Liver (tissue), 9 donors: ENCODE results near the gene TMPRSS3. TPM values are rescaled to one million over a fixed set of nuclear protein-coding genes. Genes with fewer than 3 reads are reported as not detected.

Experiments
- DNase-seq: peaks from one replicate; pipeline ENCODE4 v3.0.0-alpha.2; 2017; ENCODE audit warnings: low spot score
- H3K27ac ChIP-seq, 2 donors: one replicate each; pipeline ENCODE4 v1.7.0; 2013; ENCODE audit warnings: inconsistent platforms in 2 of 2, low read length in 2 of 2, control low read depth in 1 of 2, low read depth in 1 of 2, mild to moderate bottlenecking in 1 of 2
- H3K27me3 ChIP-seq, 4 donors: one replicate each; pipeline versions ENCODE4 v1.6.1 to v1.7.0; 2013; ENCODE audit warnings: low read length in 3 of 4, inconsistent platforms in 1 of 4, mild to moderate bottlenecking in 1 of 4, moderate library complexity in 1 of 4; ENCODE audit not compliant: control insufficient read depth in 4 of 4, insufficient read depth in 4 of 4
- H3K36me3 ChIP-seq, 4 donors: one replicate each; pipeline versions ENCODE4 v1.6.1 to v1.7.0; 2013; ENCODE audit warnings: low read length in 3 of 4, mild to moderate bottlenecking in 3 of 4, low read depth in 1 of 4, moderate library complexity in 1 of 4; ENCODE audit not compliant: control insufficient read depth in 4 of 4, insufficient read depth in 3 of 4
- H3K4me1 ChIP-seq, 4 donors: one replicate each; pipeline versions ENCODE4 v1.6.1 to v1.7.0; 2013; ENCODE audit warnings: low read length in 3 of 4, mild to moderate bottlenecking in 3 of 4, moderate library complexity in 1 of 4; ENCODE audit not compliant: control insufficient read depth in 4 of 4, insufficient read depth in 4 of 4
- H3K4me3 ChIP-seq, 3 donors: one replicate each; pipeline versions ENCODE4 v1.6.1 to v1.7.0; 2013; ENCODE audit warnings: low read length in 3 of 3, control low read depth in 1 of 3, low read depth in 1 of 3, mild to moderate bottlenecking in 1 of 3
- H3K9ac ChIP-seq, 2 donors: one replicate each; pipeline ENCODE4 v1.7.0; 2013; ENCODE audit warnings: low read length in 2 of 2, mild to moderate bottlenecking in 2 of 2, moderate library complexity in 2 of 2, control low read depth in 1 of 2, low read depth in 1 of 2
- H3K9me3 ChIP-seq, 4 donors: one replicate each; pipeline versions ENCODE4 v1.6.1 to v1.7.0; 2013; ENCODE audit warnings: low read length in 3 of 4; ENCODE audit not compliant: control insufficient read depth in 4 of 4
- ATF3 ChIP-seq: IDR thresholded peaks from 2 replicates; pipeline ENCODE4 v1.6.1; 2016; ENCODE audit warnings: antibody characterized with exemption
- CTCF ChIP-seq: fragments of 150-350 bp; IDR thresholded peaks from 2 replicates; pipeline ENCODE4 v1.5.1; 2017; ENCODE audit warnings: improper control_type of control experiment, low read depth, low read length; ENCODE audit not compliant: missing input control
- EGR1 ChIP-seq, 2 donors: IDR thresholded peaks; 2 replicates each; pipeline ENCODE4 v1.6.1; 2016 to 2018; ENCODE audit warnings: antibody characterized with exemption in 2 of 2, low read depth in 2 of 2
- FOXA2 ChIP-seq: IDR thresholded peaks from 2 replicates; pipeline ENCODE4 v1.6.1; 2016; ENCODE audit warnings: antibody characterized with exemption
- GABPA ChIP-seq, 2 donors: IDR thresholded peaks in 1 of 2; conservative IDR thresholded peaks in 1 of 2; 2 replicates each; pipeline ENCODE4 v1.6.1; 2016; ENCODE audit warnings: antibody characterized with exemption in 2 of 2, mild to moderate bottlenecking in 1 of 2, moderate library complexity in 1 of 2
- HNF4A ChIP-seq, 2 donors: conservative IDR thresholded peaks; 2 replicates each; pipeline ENCODE4 v1.6.1; 2016; ENCODE audit warnings: antibody characterized with exemption in 2 of 2, mild to moderate bottlenecking in 2 of 2
- HNF4G ChIP-seq: IDR thresholded peaks from 2 replicates; pipeline ENCODE4 v1.6.1; 2016; ENCODE audit warnings: antibody characterized with exemption
- JUND ChIP-seq, 2 donors: IDR thresholded peaks; 2 replicates each; pipeline ENCODE4 v1.6.1; 2016; ENCODE audit warnings: antibody characterized with exemption in 2 of 2
- MAX ChIP-seq: IDR thresholded peaks from 2 replicates; pipeline ENCODE4 v1.6.1; 2016; ENCODE audit warnings: antibody characterized with exemption
- NR2F2 ChIP-seq: IDR thresholded peaks from 2 replicates; pipeline ENCODE4 v1.6.1; 2016; ENCODE audit warnings: antibody characterized with exemption
- RAD21 ChIP-seq, 2 donors: IDR thresholded peaks; 2 replicates each; pipeline ENCODE4 v1.6.1; 2016; ENCODE audit warnings: antibody characterized with exemption in 2 of 2, mild to moderate bottlenecking in 2 of 2
- RXRA ChIP-seq, 2 donors: IDR thresholded peaks; 2 replicates each; pipeline ENCODE4 v1.6.1; 2017 to 2018; ENCODE audit warnings: antibody characterized with exemption in 2 of 2, mild to moderate bottlenecking in 1 of 2
- SP1 ChIP-seq: IDR thresholded peaks from 2 replicates; pipeline ENCODE4 v1.6.1; 2018; ENCODE audit warnings: antibody characterized with exemption, mild to moderate bottlenecking
- TAF1 ChIP-seq: conservative IDR thresholded peaks from 2 replicates; pipeline ENCODE4 v1.6.1; 2016; ENCODE audit warnings: antibody characterized with exemption, mild to moderate bottlenecking
- YY1 ChIP-seq: IDR thresholded peaks from 2 replicates; pipeline ENCODE4 v1.6.1; 2016; ENCODE audit warnings: antibody characterized with exemption, mild to moderate bottlenecking
- WGBS: extraction: QIAGEN DNeasy Blood & Tissue Kit; methylation state at CpG from one replicate; pipeline ENCODE4 v1.1.7; 2013; 5-methylcytosine and 5-hydroxymethylcytosine counted together
- polyA plus RNA-seq, 2 donors: library from polyadenylated mRNA; stranded (reverse) in 1 of 2; unstranded in 1 of 2; fragments of 200-250 nt in 1 of 2; fragments of >200 nt in 1 of 2; fragmentation: Nextera tagmentation in 1 of 2; extraction: Ambion mirVana in 1 of 2; gene quantifications; one replicate each; pipeline versions ENCODE4 v1.2.1 to v1.2.3, GENCODE V29; 2013 to 2015
- total RNA-seq, 2 donors: library from RNA; depleted of rRNA; stranded (reverse); fragments of >200 nt; gene quantifications; one replicate each; pipeline ENCODE4 v1.2.3, GENCODE V29; 2014
- donor health status: healthy.
- donor health status: healthy.
- donor health status: healthy.
- donor health status: healthy.
- donor health status: healthy.

TMPRSS3 gene
- total and polyA plus RNA-seq, 4 donors: 0.25 to 0.50 TPM; not detected in 2

- WGBS: 92% methylated on average over 17 of the region's 17 CpGs
- H3K27me3 ChIP-seq: no peaks in the 10 kb centered on the region
- no peak for DNase-seq
- H3K9me3 ChIP-seq: no peaks in the 10 kb centered on the region
- TF ChIP-seq RXRA (IDR thresholded peaks at IDR 0.05) (no peak), ATF3 (no peak), NR2F2 (no peak), SP1 (no peak)
- H3K4me3 ChIP-seq: no peak overlapping the region
- no peak overlapping the region for H3K27ac ChIP-seq
- H3K4me1 ChIP-seq: peaks cover 0 to 5% (median 0%) of the 10 kb centered on the region in 4 donors
- no peak overlapping the region for H3K9ac ChIP-seq
- no peaks in the 10 kb centered on the region for H3K36me3 ChIP-seq
These were observed 56.8 kb downstream of the TMPRSS3 start for GRCh38 chr21:42338729-42339715.

GRCh38 chr21:42337830-42338728 is 57.8 kb downstream of the TMPRSS3 start:
- no peak overlapping the region for H3K27ac ChIP-seq
- H3K9ac ChIP-seq: no peak overlapping the region
- H3K4me1 ChIP-seq: peaks cover 0 to 5% (median 0%) of the 10 kb centered on the region in 4 donors
- no peaks in the 10 kb centered on the region for H3K27me3 ChIP-seq
- H3K4me3 ChIP-seq: no peak overlapping the region
- H3K9me3 ChIP-seq: no peaks in the 10 kb centered on the region
- 33% methylated on average over 23 of the region's 23 CpGs for WGBS
- TF ChIP-seq NR2F2 (peak; percentile 12), HNF4G (no peak), RAD21 (IDR thresholded peaks at IDR 0.05) (peak; percentile 76 to 86), HNF4A (conservative IDR thresholded peaks at IDR 0.05) (peak in 1 of 2 donors; percentile 19), RXRA (IDR thresholded peaks at IDR 0.05) (peak; percentile 18 to 32), SP1 (peak; percentile 44), CTCF (peak; percentile 64), MAX (no peak)
- peak; percentile 61 for DNase-seq
- no peaks in the 10 kb centered on the region for H3K36me3 ChIP-seq

GRCh38 chr21:42337276-42337675 is 58.6 kb downstream of the TMPRSS3 start:
- no peak for DNase-seq
- H3K27ac ChIP-seq: no peak overlapping the region
- 86% methylated on average over 4 of the region's 4 CpGs for WGBS
- TF ChIP-seq TAF1 (no peak), GABPA (IDR thresholded peaks at IDR 0.05 in 1 of 2, conservative IDR thresholded peaks at IDR 0.05 in 1 of 2) (no peak), HNF4G (no peak), RXRA (IDR thresholded peaks at IDR 0.05) (no peak), SP1 (no peak), EGR1 (IDR thresholded peaks at IDR 0.05; ENCODE audit: low read depth in 2 of 2) (no peak), YY1 (no peak), MAX (no peak), CTCF (no peak), JUND (IDR thresholded peaks at IDR 0.05) (no peak), FOXA2 (no peak)

More at GRCh38 chr21:42337276-42337675, 58.6 kb downstream of the TMPRSS3 start:
- H3K4me1 ChIP-seq: peaks cover 0 to 5% (median 0%) of the 10 kb centered on the region in 4 donors
- no peaks in the 10 kb centered on the region for H3K9me3 ChIP-seq
- no peaks in the 10 kb centered on the region for H3K36me3 ChIP-seq
- no peaks in the 10 kb centered on the region for H3K27me3 ChIP-seq
- H3K9ac ChIP-seq: no peak overlapping the region
- no peak overlapping the region for H3K4me3 ChIP-seq
